Stomach (tissue), 9 donors: ENCODE data around the gene KDM2B. TPM values are rescaled to one million over a fixed set of nuclear protein-coding genes. Genes with fewer than 3 reads are reported as not detected.

Experiments
- DNase-seq, 2 donors: peaks; one replicate each; pipeline versions ENCODE4 v3.0.0 to v3.0.0-alpha.2; 2013 to 2019
- H3K27ac ChIP-seq, 5 donors: fragments of 200-600 bp in 4 of 5; sonication (generic) in 4 of 5; one replicate each; pipeline ENCODE4 v1.5.1; 2013 to 2019; ENCODE audit warnings: mild to moderate bottlenecking in 1 of 5, moderate library complexity in 1 of 5
- H3K27me3 ChIP-seq, 3 donors: fragments of 200-600 bp; sonication (generic); one replicate each; pipeline ENCODE4 v1.5.1; 2017 to 2019; ENCODE audit warnings: mixed run types in 1 of 3
- H3K36me3 ChIP-seq, 4 donors: fragments of 200-600 bp; sonication (generic); 1 replicate in 3 of 4; 2 replicates in 1 of 4; pipeline ENCODE4 v1.5.1; 2016 to 2019
- H3K4me1 ChIP-seq, 4 donors: fragments of 200-600 bp; sonication (generic); one replicate each; pipeline ENCODE4 v1.5.1; 2016 to 2019
- H3K4me3 ChIP-seq, 4 donors: fragments of 200-600 bp; sonication (generic) in 3 of 4; one replicate each; pipeline ENCODE4 v1.5.1; 2016 to 2019; ENCODE audit warnings: mild to moderate bottlenecking in 1 of 4
- H3K9me3 ChIP-seq, 4 donors: fragments of 200-600 bp; sonication (generic); one replicate each; pipeline ENCODE4 v1.5.1; 2016 to 2019
- EP300 ChIP-seq: sonication (generic); formaldehyde crosslinking; IDR thresholded peaks from one replicate; pipeline ENCODE4 v1.6.1; 2017; ENCODE audit warnings: antibody characterized with exemption
- POLR2A ChIP-seq, 4 donors: fragments of 450-650 bp; IDR thresholded peaks; one replicate each; pipeline ENCODE4 v1.6.1; 2016; ENCODE audit warnings: antibody characterized with exemption in 4 of 4, control low read depth in 2 of 4, mild to moderate bottlenecking in 1 of 4, moderate library complexity in 1 of 4
- POLR2AphosphoS5 ChIP-seq, 3 donors: sonication (generic); formaldehyde crosslinking; IDR thresholded peaks; one replicate each; pipeline ENCODE4 v1.6.1; 2016; ENCODE audit warnings: antibody characterized with exemption in 3 of 3
- WGBS, 5 donors: extraction: QIAGEN DNeasy Blood & Tissue Kit in 3 of 5; methylation state at CpG; one replicate each; pipeline versions ENCODE4 v1.1.5 to v1.1.7; 2013 to 2018; 5-methylcytosine and 5-hydroxymethylcytosine counted together
- intact Hi-C: fragments of 100-400 bp; cut with DNase I; formaldehyde crosslinking; loops from one replicate; pipeline ENCODE4 v1.15.1; 2023; ENCODE audit warnings: low total_unique reads
- polyA plus RNA-seq, 3 donors: library from polyadenylated mRNA; stranded (reverse); fragments of 200-250 nt; gene quantifications; one replicate each; pipeline ENCODE4 v1.2.3, GENCODE V29; 2013
- total RNA-seq, 5 donors: library from RNA; depleted of rRNA; stranded (reverse); fragments of >200 nt; gene quantifications; one replicate each; pipeline versions ENCODE4 v1.1.0 to v1.2.3, GENCODE V29; 2014 to 2016
- TF ChIP-seq, protein P1 (sequence below), 7 experiments: fragments of 450-650 bp in 4 of 7; fragments of 200-600 bp in 3 of 7; sonication (generic) in 3 of 7; IDR thresholded peaks; one replicate each; pipeline ENCODE4 v1.5.1; 2016 to 2019; ENCODE audit warnings: antibody characterized with exemption in 7 of 7, control low read depth in 2 of 7, mild to moderate bottlenecking in 1 of 7
- donor health status: healthy with polysubstance abuse.
- donor health status: Bipolar disorder and iron deficiency.
- donor health status: healthy.

The KDM2B gene
- total and polyA plus RNA-seq, 8 donors, result 5.8 to 72.8 (median 11.7) TPM

DNA sequence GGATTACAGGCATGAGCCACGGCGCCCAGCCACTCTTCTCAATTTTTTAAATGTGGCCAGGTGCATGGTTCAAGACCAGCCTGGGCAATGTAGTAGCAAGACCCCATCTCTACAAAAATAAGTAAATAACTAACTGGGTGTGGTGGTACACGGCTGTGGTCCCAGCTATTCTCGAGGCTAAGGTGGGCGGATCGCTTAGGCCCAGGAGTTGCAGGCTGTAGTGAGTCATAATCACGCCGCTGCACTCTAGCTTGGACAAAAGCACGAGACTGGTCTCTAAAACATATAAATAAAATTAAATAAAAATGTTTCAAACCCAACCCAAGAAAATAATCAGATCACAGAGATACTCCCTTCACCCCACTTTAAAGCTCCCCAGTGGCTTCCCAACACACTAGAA lies 8.9 kb downstream of the KDM2B start:
- WGBS, 5 donors, result 88 to 95% (median 93%) methylated on average over 9 of the region's 9 CpGs
- H3K9me3 ChIP-seq, result no peaks in the 10 kb centered on the region
- peaks cover 3 to 49% (median 40%) of the 10 kb centered on the region in 4 donors for H3K36me3 ChIP-seq
- no peaks in the 10 kb centered on the region for H3K27me3 ChIP-seq
- TF ChIP-seq POLR2AphosphoS5 (IDR thresholded peaks at IDR 0.05), result no peak
- TF ChIP-seq, protein P1, sequence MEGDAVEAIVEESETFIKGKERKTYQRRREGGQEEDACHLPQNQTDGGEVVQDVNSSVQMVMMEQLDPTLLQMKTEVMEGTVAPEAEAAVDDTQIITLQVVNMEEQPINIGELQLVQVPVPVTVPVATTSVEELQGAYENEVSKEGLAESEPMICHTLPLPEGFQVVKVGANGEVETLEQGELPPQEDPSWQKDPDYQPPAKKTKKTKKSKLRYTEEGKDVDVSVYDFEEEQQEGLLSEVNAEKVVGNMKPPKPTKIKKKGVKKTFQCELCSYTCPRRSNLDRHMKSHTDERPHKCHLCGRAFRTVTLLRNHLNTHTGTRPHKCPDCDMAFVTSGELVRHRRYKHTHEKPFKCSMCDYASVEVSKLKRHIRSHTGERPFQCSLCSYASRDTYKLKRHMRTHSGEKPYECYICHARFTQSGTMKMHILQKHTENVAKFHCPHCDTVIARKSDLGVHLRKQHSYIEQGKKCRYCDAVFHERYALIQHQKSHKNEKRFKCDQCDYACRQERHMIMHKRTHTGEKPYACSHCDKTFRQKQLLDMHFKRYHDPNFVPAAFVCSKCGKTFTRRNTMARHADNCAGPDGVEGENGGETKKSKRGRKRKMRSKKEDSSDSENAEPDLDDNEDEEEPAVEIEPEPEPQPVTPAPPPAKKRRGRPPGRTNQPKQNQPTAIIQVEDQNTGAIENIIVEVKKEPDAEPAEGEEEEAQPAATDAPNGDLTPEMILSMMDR (IDR thresholded peaks at IDR 0.05), result no peak
- no peak for TF ChIP-seq POLR2A (IDR thresholded peaks at IDR 0.05)
- TF ChIP-seq EP300, result no peak
- DNase-seq, result no peak
- H3K4me1 ChIP-seq, result peaks cover 0 to 23% (median 8%) of the 10 kb centered on the region in 4 donors
- no peak overlapping the region for H3K27ac ChIP-seq
- no peak overlapping the region for H3K4me3 ChIP-seq
- intact Hi-C loops, result no loop called here

DNA sequence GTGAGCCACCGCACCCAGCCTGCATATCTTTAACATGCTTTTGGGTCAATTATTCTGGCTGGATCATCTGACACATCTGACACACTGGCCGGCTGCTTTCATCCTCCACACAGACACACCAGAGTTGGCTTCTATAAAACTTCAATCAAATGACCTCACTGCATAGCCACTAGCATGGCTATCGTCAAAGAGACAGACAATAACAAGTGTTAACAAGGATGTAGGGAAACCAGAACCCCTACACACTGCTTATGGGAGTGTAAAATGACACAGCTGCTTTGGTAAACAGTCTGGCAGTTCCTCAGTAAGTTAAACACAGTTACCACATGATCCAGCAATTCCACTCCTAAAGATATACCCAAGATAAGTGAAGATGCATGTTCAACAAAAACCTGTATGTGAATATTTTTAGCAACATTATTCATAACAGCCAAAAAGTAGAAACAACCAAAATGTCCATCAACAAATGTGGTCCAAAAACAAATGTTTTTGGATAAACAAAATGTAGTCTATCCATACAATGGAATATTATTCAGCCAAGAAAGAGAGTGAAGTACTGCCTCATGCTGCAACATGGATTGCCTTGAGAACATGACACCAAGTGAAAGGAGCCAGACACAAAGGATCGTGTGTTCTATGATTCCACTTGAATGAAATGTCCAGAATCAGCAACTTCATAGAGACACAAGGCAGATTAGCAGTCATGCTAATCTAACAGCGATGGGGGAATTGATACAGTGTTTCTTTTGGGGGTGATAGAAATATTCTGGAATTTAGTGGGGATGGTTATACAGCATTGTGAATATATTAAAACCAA lies 10.1 kb downstream of the KDM2B start:
- Histone ChIP-seq H3K4me1 (peaks cover 0 to 16% (median 6%) of the 10 kb centered on the region in 4 donors), H3K9me3 (no peaks in the 10 kb centered on the region), H3K27me3 (no peaks in the 10 kb centered on the region), H3K4me3 (no peak overlapping the region), H3K27ac (no peak overlapping the region), H3K36me3 (peaks cover 3 to 44% (median 39%) of the 10 kb centered on the region in 4 donors)
- TF ChIP-seq POLR2A (IDR thresholded peaks at IDR 0.05) (no peak), POLR2AphosphoS5 (IDR thresholded peaks at IDR 0.05) (no peak), EP300 (no peak)
- TF ChIP-seq, protein P1 (IDR thresholded peaks at IDR 0.05), result no peak
- intact Hi-C loops, result no loop called here
- WGBS, 5 donors, result 82 to 90% (median 89%) methylated on average over 5 of the region's 5 CpGs
- DNase-seq, result no peak

DNA sequence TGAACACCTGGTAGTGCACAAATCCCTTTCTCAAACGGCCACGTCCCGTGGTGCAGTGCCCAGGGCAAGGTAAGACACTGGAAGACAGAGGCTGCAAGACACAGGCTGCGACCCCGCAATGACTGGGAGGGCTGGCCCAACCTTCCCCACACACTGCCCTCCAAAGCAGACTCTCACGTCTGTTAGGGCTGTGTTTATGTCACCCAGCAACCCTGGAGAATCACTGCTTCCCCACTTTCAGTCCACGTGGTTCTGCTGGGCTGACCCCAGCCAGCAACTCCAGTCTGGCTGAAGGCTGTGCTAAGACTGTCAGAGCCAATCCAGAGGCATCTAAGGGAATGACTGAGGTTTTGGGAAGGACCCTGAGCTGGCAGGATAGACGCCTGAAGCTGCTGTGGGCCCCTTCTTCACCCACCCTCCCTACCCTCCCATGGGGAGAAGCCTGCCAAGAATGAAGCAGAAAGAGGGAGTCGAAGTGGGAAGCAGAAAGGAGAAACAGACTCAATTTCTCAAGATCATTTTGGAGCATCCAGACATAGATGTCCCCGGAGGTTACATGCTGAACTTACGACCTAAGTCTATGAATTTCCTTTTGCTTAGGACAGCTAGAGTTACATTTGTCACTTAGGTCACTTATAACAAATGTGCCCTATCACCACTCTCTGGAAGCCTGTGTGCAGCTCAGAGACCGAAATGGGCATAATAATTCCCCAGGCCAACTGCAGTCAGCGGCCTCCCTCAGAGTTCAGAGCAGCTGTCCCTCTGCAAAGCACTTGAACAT lies 11.7 kb downstream of the KDM2B start:
- peaks cover 0 to 16% (median 6%) of the 10 kb centered on the region in 4 donors for H3K4me1 ChIP-seq
- peaks cover 0 to 31% (median 24%) of the 10 kb centered on the region in 4 donors for H3K36me3 ChIP-seq
- H3K9me3 ChIP-seq, result no peaks in the 10 kb centered on the region
- DNase-seq, result peak in 1 of 2 donors; percentile 88
- intact Hi-C loops, result no loop called here
- whole genome bisulfite sequencing, 5 donors, result 46 to 73% (median 58%) methylated on average over 13 of the region's 13 CpGs
- TF ChIP-seq EP300 (no peak), POLR2A (IDR thresholded peaks at IDR 0.05) (no peak), POLR2AphosphoS5 (IDR thresholded peaks at IDR 0.05) (no peak)
- TF ChIP-seq, protein P1 (IDR thresholded peaks at IDR 0.05), result no peak
- no peak overlapping the region for H3K4me3 ChIP-seq
- peak overlapping the region in 3 of 5 donors; percentile 4 to 28 (median 21) for H3K27ac ChIP-seq
- no peaks in the 10 kb centered on the region for H3K27me3 ChIP-seq

DNA sequence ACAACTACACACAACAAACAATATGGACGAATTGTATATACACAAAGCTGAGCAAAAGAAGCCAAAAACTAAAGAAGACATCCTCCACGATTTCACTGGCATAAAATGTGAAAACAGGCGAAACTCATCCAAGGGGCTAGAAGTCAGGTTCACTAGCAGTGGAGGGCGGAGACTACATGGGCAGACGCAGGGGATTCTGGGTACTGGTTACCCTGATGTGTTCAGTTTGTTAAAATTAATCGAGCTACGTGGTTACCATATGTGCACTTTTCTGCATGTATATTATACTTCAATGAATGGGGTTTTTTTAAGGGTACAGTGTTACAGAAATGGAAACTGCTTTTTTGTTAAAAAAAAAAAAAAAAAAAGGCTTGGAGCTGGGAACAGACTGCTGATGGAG lies 12.3 kb downstream of the KDM2B start:
- H3K4me3 ChIP-seq, result no peak overlapping the region
- 70 to 78% (median 75%) methylated on average over 7 of the region's 7 CpGs for WGBS, 5 donors
- peak overlapping the region in 3 of 5 donors; percentile 4 to 28 (median 21) for H3K27ac ChIP-seq

More for the DNA sequence above, 12.3 kb downstream of the KDM2B start:
- TF ChIP-seq EP300 (no peak), POLR2A (IDR thresholded peaks at IDR 0.05) (no peak), POLR2AphosphoS5 (IDR thresholded peaks at IDR 0.05) (no peak)
- TF ChIP-seq, protein P1 (IDR thresholded peaks at IDR 0.05), result no peak
- no peak for DNase-seq
- Histone ChIP-seq H3K36me3 (peaks cover 0 to 25% (median 18%) of the 10 kb centered on the region in 4 donors), H3K4me1 (peaks cover 0 to 16% (median 6%) of the 10 kb centered on the region in 4 donors), H3K27me3 (no peaks in the 10 kb centered on the region), H3K9me3 (no peaks in the 10 kb centered on the region)
- intact Hi-C loops, result no loop called here
